ENCODE data around the gene TP53. TPM values are rescaled to one million over a fixed set of nuclear protein-coding genes. Genes with fewer than 3 reads are reported as not detected.

Gene TP53
- polyA plus RNA-seq, 1 experiment: 48.4 TPM

DNA sequence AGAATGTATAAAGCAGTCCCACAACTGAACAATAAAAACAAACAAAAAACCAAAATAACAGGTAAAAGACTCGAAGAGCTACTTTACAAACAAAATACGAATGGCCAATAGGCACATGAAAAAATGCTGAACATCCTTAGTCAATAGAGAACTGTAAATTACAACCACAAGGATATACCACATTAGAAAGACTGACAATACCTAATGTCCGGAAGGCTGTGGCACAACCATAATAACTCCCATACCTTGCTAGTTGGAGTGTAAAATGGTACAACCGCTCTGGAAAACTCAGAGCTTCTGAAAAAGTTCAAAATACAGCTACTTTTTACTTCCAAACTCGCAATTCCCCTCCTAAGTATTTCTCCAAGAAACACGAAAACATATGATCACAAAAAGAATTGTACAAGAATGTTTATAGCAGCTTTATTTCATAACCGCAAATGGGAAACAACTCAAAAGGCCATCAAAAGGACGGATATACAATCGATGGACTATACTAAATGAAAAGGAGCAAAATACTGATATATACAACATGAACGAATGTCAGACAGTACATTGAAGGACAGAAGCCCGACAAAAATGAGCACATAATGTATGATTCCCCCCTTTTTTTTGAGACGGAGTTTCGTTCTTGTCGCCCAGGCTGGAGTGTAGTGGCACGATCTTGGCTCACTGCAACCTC is 2.3 kb downstream of the TP53 start:
- ChIA-PET POLR2A (interaction anchor here (0.6 kb wide), 1 partner anchor 25 kb away, joined by 8 read pairs; no protein-coding TSS in a partner anchor), CTCF (interaction anchor here (1.1 to 5.2 kb wide), 4 partner anchors 10 to 96 kb away, joined by 4 to 91 read pairs (median 6); partner anchors contain the start of gene SHBG)
- Histone ChIP-seq H3K36me3 (ENCODE audit: control insufficient read depth, insufficient read depth, low read length) (no peaks in the 10 kb centered on the region), H3K27me3 (ENCODE audit: control insufficient read depth, insufficient read depth, low read length) (no peaks in the 10 kb centered on the region), H3K4me3 (ENCODE audit: low read depth, low read length) (peak overlapping the region; percentile 52)
- TF ChIP-seq, protein P1, sequence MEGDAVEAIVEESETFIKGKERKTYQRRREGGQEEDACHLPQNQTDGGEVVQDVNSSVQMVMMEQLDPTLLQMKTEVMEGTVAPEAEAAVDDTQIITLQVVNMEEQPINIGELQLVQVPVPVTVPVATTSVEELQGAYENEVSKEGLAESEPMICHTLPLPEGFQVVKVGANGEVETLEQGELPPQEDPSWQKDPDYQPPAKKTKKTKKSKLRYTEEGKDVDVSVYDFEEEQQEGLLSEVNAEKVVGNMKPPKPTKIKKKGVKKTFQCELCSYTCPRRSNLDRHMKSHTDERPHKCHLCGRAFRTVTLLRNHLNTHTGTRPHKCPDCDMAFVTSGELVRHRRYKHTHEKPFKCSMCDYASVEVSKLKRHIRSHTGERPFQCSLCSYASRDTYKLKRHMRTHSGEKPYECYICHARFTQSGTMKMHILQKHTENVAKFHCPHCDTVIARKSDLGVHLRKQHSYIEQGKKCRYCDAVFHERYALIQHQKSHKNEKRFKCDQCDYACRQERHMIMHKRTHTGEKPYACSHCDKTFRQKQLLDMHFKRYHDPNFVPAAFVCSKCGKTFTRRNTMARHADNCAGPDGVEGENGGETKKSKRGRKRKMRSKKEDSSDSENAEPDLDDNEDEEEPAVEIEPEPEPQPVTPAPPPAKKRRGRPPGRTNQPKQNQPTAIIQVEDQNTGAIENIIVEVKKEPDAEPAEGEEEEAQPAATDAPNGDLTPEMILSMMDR (IDR thresholded peaks at IDR 0.05; ENCODE audit: insufficient read depth, low read depth, low read length): no peak
- no peak for DNase-seq (ENCODE audit: low read depth)

DNA sequence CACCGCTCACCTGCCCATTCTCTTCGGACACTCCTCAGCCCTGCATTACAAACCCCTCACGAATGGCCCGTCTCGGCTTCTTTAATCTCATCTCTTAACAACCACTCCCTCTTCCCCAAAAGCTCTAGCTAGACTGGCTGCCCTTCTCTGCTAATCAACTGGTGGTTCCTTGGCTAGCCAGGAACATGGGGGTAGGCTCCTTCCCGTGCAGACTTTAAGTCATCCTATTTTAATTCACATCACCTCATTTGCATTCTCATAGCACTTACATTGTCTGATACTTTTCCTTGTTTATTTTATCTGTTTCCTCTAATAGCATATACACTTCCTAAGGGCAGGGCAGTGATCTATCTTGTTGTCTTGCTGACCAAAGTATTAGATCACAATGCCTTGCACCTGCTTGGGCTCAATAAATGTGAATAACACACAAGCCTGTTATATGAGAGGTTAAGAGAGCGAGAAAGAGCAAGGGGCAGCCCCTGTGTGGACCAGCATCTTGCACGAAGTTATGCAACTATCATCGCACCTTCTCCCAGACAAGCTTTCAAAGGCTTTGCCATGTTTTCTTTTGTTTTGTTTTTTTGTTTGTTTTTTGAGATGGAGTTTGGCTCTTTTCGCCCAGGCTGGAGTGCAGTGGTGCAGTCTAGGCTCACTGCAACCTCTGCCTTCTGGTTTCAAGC is 9.8 kb downstream of the TP53 start:
- Histone ChIP-seq H3K4me3 (ENCODE audit: low read depth, low read length) (no peak overlapping the region), H3K27me3 (ENCODE audit: control insufficient read depth, insufficient read depth, low read length) (no peaks in the 10 kb centered on the region), H3K36me3 (ENCODE audit: control insufficient read depth, insufficient read depth, low read length) (peaks cover 22% of the 10 kb centered on the region)
- TF ChIP-seq, protein P1 (IDR thresholded peaks at IDR 0.05; ENCODE audit: insufficient read depth, low read depth, low read length): no peak
- POLR2A ChIA-PET: no interaction called here
- no peak for DNase-seq (ENCODE audit: low read depth)
- CTCF ChIA-PET: interaction anchor here (0.6 kb wide), 1 partner anchor 10 kb away, joined by 3 read pairs; no protein-coding TSS in a partner anchor

DNA sequence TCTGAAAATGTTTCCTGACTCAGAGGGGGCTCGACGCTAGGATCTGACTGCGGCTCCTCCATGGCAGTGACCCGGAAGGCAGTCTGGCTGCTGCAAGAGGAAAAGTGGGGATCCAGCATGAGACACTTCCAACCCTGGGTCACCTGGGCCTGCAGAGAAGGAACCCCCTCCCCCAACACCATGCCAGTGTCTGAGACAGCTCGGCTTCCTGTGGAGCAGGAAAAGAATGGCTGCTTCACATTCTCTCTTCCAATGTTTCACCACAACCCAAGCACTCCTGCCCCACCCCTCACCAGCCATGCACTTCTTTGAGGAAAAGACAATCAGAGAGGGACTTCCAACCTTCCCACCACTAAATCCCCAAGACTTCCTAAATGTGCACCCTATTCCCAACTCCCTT is 10.8 kb downstream of the TP53 start:
- H3K27me3 ChIP-seq (ENCODE audit: control insufficient read depth, insufficient read depth, low read length): no peaks in the 10 kb centered on the region
- TF ChIP-seq, protein P1 (IDR thresholded peaks at IDR 0.05; ENCODE audit: insufficient read depth, low read depth, low read length): no peak
- CTCF ChIA-PET: no interaction called here
- peaks cover 25% of the 10 kb centered on the region for H3K36me3 ChIP-seq (ENCODE audit: control insufficient read depth, insufficient read depth, low read length)
- POLR2A ChIA-PET: no interaction called here
- H3K4me3 ChIP-seq (ENCODE audit: low read depth, low read length): no peak overlapping the region
- DNase-seq (ENCODE audit: low read depth): no peak

DNA sequence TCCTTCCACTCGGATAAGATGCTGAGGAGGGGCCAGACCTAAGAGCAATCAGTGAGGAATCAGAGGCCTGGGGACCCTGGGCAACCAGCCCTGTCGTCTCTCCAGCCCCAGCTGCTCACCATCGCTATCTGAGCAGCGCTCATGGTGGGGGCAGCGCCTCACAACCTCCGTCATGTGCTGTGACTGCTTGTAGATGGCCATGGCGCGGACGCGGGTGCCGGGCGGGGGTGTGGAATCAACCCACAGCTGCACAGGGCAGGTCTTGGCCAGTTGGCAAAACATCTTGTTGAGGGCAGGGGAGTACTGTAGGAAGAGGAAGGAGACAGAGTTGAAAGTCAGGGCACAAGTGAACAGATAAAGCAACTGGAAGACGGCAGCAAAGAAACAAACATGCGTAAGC is 12.4 kb downstream of the TP53 start:
- ChIA-PET POLR2A (no interaction called here), CTCF (interaction anchor here (1.4 kb wide), 1 partner anchor 10 kb away, joined by 4 read pairs; no protein-coding TSS in a partner anchor)
- no peak for DNase-seq (ENCODE audit: low read depth)
- H3K4me3 ChIP-seq (ENCODE audit: low read depth, low read length): no peak overlapping the region
- peaks cover 28% of the 10 kb centered on the region for H3K36me3 ChIP-seq (ENCODE audit: control insufficient read depth, insufficient read depth, low read length)
- H3K27me3 ChIP-seq (ENCODE audit: control insufficient read depth, insufficient read depth, low read length): no peaks in the 10 kb centered on the region
- TF ChIP-seq, protein P1 (IDR thresholded peaks at IDR 0.05; ENCODE audit: insufficient read depth, low read depth, low read length): no peak

DNA sequence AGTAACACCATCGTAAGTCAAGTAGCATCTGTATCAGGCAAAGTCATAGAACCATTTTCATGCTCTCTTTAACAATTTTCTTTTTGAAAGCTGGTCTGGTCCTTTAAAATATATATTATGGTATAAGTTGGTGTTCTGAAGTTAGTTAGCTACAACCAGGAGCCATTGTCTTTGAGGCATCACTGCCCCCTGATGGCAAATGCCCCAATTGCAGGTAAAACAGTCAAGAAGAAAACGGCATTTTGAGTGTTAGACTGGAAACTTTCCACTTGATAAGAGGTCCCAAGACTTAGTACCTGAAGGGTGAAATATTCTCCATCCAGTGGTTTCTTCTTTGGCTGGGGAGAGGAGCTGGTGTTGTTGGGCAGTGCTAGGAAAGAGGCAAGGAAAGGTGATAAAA is 14.1 kb downstream of the TP53 start:
- Histone ChIP-seq H3K4me3 (ENCODE audit: low read depth, low read length) (no peak overlapping the region), H3K36me3 (ENCODE audit: control insufficient read depth, insufficient read depth, low read length) (peaks cover 37% of the 10 kb centered on the region), H3K27me3 (ENCODE audit: control insufficient read depth, insufficient read depth, low read length) (no peaks in the 10 kb centered on the region)
- TF ChIP-seq, protein P1 (IDR thresholded peaks at IDR 0.05; ENCODE audit: insufficient read depth, low read depth, low read length): peak; percentile 48
- CTCF ChIA-PET: interaction anchor here (0.9 to 2.5 kb wide), 7 partner anchors 10 to 159 kb away, joined by 3 to 14 read pairs (median 6); partner anchors contain the start of genes TP53 and WRAP53
- POLR2A ChIA-PET: no interaction called here
- DNase-seq (ENCODE audit: low read depth): no peak
